ENCODE measurements around the gene NEU1.

- TF ChIP-seq POLR2AphosphoS5 (IDR thresholded peaks at IDR 0.05): peak in 1 of 4 donors; percentile 29
- TF ChIP-seq POLR2A (IDR thresholded peaks at IDR 0.05): no peak
These were observed 31.0 kb downstream of the NEU1 start for GRCh38 chr6:31831350-31832215.
